ENCODE data around the gene RNF224. TPM values are rescaled to one million over a fixed set of nuclear protein-coding genes. Genes with fewer than 3 reads are reported as not detected.

The RNF224 gene
- polyA plus RNA-seq, 1 of the 3 experiments (the other 2 are of a cell fraction), result 0.03 TPM

GRCh38 chr9:137198902-137199283 lies 28.4 kb upstream of the RNF224 start:
- CTCF ChIA-PET, result interaction anchor here (0.8 to 1.7 kb wide), 5 partner anchors 9 to 69 kb away, joined by 3 to 6 read pairs (median 3); partner anchors contain the start of genes RNF224 and TUBB4B
- no peak overlapping the region for H2AFZ ChIP-seq (ENCODE audit: low read depth)
- H3K4me3 ChIP-seq (ENCODE audit: low read depth in 2 of 2, low read length in 1 of 2), result peak overlapping the region in 1 of 2 experiments; percentile 83; a peak in 1 of 4 replicates
- POLR2A ChIA-PET, result interaction anchor here (0.6 to 2.5 kb wide), 4 partner anchors 10 to 366 kb away, joined by 3 to 20 read pairs (median 5); partner anchors contain the start of genes ANAPC2, SSNA1 and TUBB4B
- 94% methylated on average over 8 of the region's 11 CpGs for WGBS (ENCODE audit: low lambda C conversion rate)
- no peak overlapping the region for H3K27ac ChIP-seq (ENCODE audit: low read depth in 2 of 2, low read length in 1 of 2)
- H3K9ac ChIP-seq, result no peak overlapping the region
- H3K9me3 ChIP-seq, result no peaks in the 10 kb centered on the region
- H3K4me1 ChIP-seq (ENCODE audit: control insufficient read depth in 1 of 2, insufficient read depth in 2 of 2, low read depth in 1 of 2, low read length in 1 of 2), result peaks cover 12 to 35% of the 10 kb centered on the region in 2 experiments; a peak in 3 of 4 replicates
- peaks cover 14% of the 10 kb centered on the region for H3F3A ChIP-seq (replicated peaks; ENCODE audit: insufficient read depth)
- H3K4me2 ChIP-seq, result peak overlapping the region; percentile 86
- TF ChIP-seq RXRA (IDR thresholded peaks at IDR 0.05; ENCODE audit: borderline replicate concordance, low read depth), result no peak
- TF ChIP-seq GABPA (IDR thresholded peaks at IDR 0.05; ENCODE audit: low read depth), result no peak
- no peak for TF ChIP-seq ELF1 (IDR thresholded peaks at IDR 0.05)
- TF ChIP-seq, protein P1, sequence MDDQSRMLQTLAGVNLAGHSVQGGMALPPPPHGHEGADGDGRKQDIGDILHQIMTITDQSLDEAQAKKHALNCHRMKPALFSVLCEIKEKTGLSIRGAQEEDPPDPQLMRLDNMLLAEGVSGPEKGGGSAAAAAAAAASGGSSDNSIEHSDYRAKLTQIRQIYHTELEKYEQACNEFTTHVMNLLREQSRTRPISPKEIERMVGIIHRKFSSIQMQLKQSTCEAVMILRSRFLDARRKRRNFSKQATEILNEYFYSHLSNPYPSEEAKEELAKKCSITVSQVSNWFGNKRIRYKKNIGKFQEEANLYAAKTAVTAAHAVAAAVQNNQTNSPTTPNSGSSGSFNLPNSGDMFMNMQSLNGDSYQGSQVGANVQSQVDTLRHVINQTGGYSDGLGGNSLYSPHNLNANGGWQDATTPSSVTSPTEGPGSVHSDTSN (IDR thresholded peaks at IDR 0.05), result no peak
- peaks cover 69% of the 10 kb centered on the region for H3K79me2 ChIP-seq (ENCODE audit: insufficient read depth)
- H3K36me3 ChIP-seq (replicated peaks in 1 of 2; ENCODE audit: control insufficient read depth in 1 of 2, insufficient read depth in 2 of 2, low read length in 1 of 2), result no peaks in the 10 kb centered on the region
- H3K9me2 ChIP-seq, result no peaks in the 10 kb centered on the region
- H4K20me1 ChIP-seq (ENCODE audit: insufficient read depth), result peaks cover 43% of the 10 kb centered on the region
- H3K27me3 ChIP-seq (ENCODE audit: insufficient read depth), result no peaks in the 10 kb centered on the region
- no peak for DNase-seq

DNA sequence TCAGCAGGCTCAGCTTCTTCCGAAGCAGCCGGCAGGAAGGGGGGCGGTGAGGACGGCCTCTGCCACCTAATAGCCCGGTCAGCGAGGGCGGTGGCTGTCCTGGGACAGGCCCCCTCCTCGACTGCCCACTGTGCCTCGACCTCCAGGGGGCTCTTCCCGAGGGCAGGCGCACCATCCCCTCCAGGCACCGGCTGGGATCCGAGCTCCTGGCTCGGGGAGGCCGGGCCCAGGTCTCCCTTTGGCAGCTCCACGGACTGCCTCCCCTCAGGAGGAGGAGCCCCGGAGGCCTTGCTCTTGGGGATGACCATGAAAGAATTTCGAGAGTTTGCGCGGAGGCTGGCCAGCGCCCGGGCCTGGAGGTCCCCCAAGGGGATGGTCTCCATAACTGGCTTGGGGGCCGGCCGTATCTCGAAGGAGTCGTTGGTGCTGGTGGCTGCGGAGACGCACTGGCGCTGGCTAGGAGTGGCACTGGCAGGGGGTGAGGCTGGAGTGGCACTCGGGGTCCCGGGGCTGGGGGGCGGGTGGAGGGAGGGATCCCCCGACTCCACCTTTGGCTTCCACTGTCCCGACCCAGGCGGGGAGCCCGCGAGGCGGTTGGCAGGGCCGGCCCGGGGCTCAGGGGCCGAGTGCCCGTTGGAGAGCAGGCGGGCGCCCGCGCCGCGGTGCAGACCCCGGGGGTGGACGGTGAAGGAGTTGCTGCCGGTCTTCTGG lies 27.7 kb upstream of the RNF224 start:
- ChIA-PET CTCF (interaction anchor here (0.8 to 1.7 kb wide), 5 partner anchors 10 to 70 kb away, joined by 3 to 6 read pairs (median 3); partner anchors contain the start of genes RNF224 and TUBB4B), POLR2A (interaction anchor here (0.6 to 2.5 kb wide), 3 partner anchors 11 to 367 kb away, joined by 4 to 20 read pairs (median 6); partner anchors contain the start of genes ANAPC2, SSNA1 and TUBB4B)
- H3F3A ChIP-seq (replicated peaks; ENCODE audit: insufficient read depth), result peaks cover 14% of the 10 kb centered on the region
- no peaks in the 10 kb centered on the region for H3K27me3 ChIP-seq (ENCODE audit: insufficient read depth)
- H3K36me3 ChIP-seq (replicated peaks in 1 of 2; ENCODE audit: control insufficient read depth in 1 of 2, insufficient read depth in 2 of 2, low read length in 1 of 2), result no peaks in the 10 kb centered on the region
- no peaks in the 10 kb centered on the region for H3K9me3 ChIP-seq
- H3K27ac ChIP-seq (ENCODE audit: low read depth in 2 of 2, low read length in 1 of 2), result no peak overlapping the region
- H2AFZ ChIP-seq (ENCODE audit: low read depth), result no peak overlapping the region
- DNase-seq, result no peak
- peaks cover 39% of the 10 kb centered on the region for H4K20me1 ChIP-seq (ENCODE audit: insufficient read depth)
- no peak for TF ChIP-seq USF2 (IDR thresholded peaks at IDR 0.05; ENCODE audit: borderline replicate concordance, low read depth, low read length)
- no peak for TF ChIP-seq TAF1 (IDR thresholded peaks at IDR 0.05; ENCODE audit: borderline replicate concordance, low read depth, low read length)
- TF ChIP-seq FOXM1 (IDR thresholded peaks at IDR 0.05; ENCODE audit: low read depth), result no peak
- TF ChIP-seq SMC3 (IDR thresholded peaks at IDR 0.05; ENCODE audit: low read depth, low read length), result no peak
- no peak for TF ChIP-seq CHD2 (IDR thresholded peaks at IDR 0.05; ENCODE audit: low read length, partially characterized antibody)
- no peak for TF ChIP-seq NFIC (IDR thresholded peaks at IDR 0.05; ENCODE audit: borderline replicate concordance)
- peak overlapping the region; percentile 86 for H3K4me2 ChIP-seq
- H3K79me2 ChIP-seq (ENCODE audit: insufficient read depth), result peaks cover 72% of the 10 kb centered on the region
- WGBS (ENCODE audit: low lambda C conversion rate), result 15% methylated on average over 17 of the region's 51 CpGs
- H3K9ac ChIP-seq, result no peak overlapping the region
- no peaks in the 10 kb centered on the region for H3K9me2 ChIP-seq
- peak overlapping the region; percentile 41 to 83; a peak in 2 of 4 replicates for H3K4me3 ChIP-seq (ENCODE audit: low read depth in 2 of 2, low read length in 1 of 2)
- peaks cover 15 to 41% of the 10 kb centered on the region in 2 experiments; a peak in 3 of 4 replicates for H3K4me1 ChIP-seq (ENCODE audit: control insufficient read depth in 1 of 2, insufficient read depth in 2 of 2, low read depth in 1 of 2, low read length in 1 of 2)

All from SK-N-SH (cell line).